Liver (tissue), 9 donors: ENCODE data around the gene GATA2. TPM values are rescaled to one million over a fixed set of nuclear protein-coding genes. Genes with fewer than 3 reads are reported as not detected.

Experiments used
- DNase-seq: peaks from one replicate; pipeline ENCODE4 v3.0.0-alpha.2; 2017; ENCODE audit warnings: low spot score
- H3K27ac ChIP-seq, 2 donors: one replicate each; pipeline ENCODE4 v1.7.0; 2013; ENCODE audit warnings: inconsistent platforms in 2 of 2, low read length in 2 of 2, control low read depth in 1 of 2, low read depth in 1 of 2, mild to moderate bottlenecking in 1 of 2
- H3K27me3 ChIP-seq, 4 donors: one replicate each; pipeline versions ENCODE4 v1.6.1 to v1.7.0; 2013; ENCODE audit warnings: low read length in 3 of 4, inconsistent platforms in 1 of 4, mild to moderate bottlenecking in 1 of 4, moderate library complexity in 1 of 4; ENCODE audit not compliant: control insufficient read depth in 4 of 4, insufficient read depth in 4 of 4
- H3K36me3 ChIP-seq, 4 donors: one replicate each; pipeline versions ENCODE4 v1.6.1 to v1.7.0; 2013; ENCODE audit warnings: low read length in 3 of 4, mild to moderate bottlenecking in 3 of 4, low read depth in 1 of 4, moderate library complexity in 1 of 4; ENCODE audit not compliant: control insufficient read depth in 4 of 4, insufficient read depth in 3 of 4
- H3K4me1 ChIP-seq, 4 donors: one replicate each; pipeline versions ENCODE4 v1.6.1 to v1.7.0; 2013; ENCODE audit warnings: low read length in 3 of 4, mild to moderate bottlenecking in 3 of 4, moderate library complexity in 1 of 4; ENCODE audit not compliant: control insufficient read depth in 4 of 4, insufficient read depth in 4 of 4
- H3K4me3 ChIP-seq, 3 donors: one replicate each; pipeline versions ENCODE4 v1.6.1 to v1.7.0; 2013; ENCODE audit warnings: low read length in 3 of 3, control low read depth in 1 of 3, low read depth in 1 of 3, mild to moderate bottlenecking in 1 of 3
- H3K9ac ChIP-seq, 2 donors: one replicate each; pipeline ENCODE4 v1.7.0; 2013; ENCODE audit warnings: low read length in 2 of 2, mild to moderate bottlenecking in 2 of 2, moderate library complexity in 2 of 2, control low read depth in 1 of 2, low read depth in 1 of 2
- H3K9me3 ChIP-seq, 4 donors: one replicate each; pipeline versions ENCODE4 v1.6.1 to v1.7.0; 2013; ENCODE audit warnings: low read length in 3 of 4; ENCODE audit not compliant: control insufficient read depth in 4 of 4
- ATF3 ChIP-seq: IDR thresholded peaks from 2 replicates; pipeline ENCODE4 v1.6.1; 2016; ENCODE audit warnings: antibody characterized with exemption
- EGR1 ChIP-seq, 2 donors: IDR thresholded peaks; 2 replicates each; pipeline ENCODE4 v1.6.1; 2016 to 2018; ENCODE audit warnings: antibody characterized with exemption in 2 of 2, low read depth in 2 of 2
- FOXA1 ChIP-seq: IDR thresholded peaks from 2 replicates; pipeline ENCODE4 v1.6.1; 2016; ENCODE audit warnings: antibody characterized with exemption
- GABPA ChIP-seq, 2 donors: IDR thresholded peaks in 1 of 2; conservative IDR thresholded peaks in 1 of 2; 2 replicates each; pipeline ENCODE4 v1.6.1; 2016; ENCODE audit warnings: antibody characterized with exemption in 2 of 2, mild to moderate bottlenecking in 1 of 2, moderate library complexity in 1 of 2
- JUND ChIP-seq, 2 donors: IDR thresholded peaks; 2 replicates each; pipeline ENCODE4 v1.6.1; 2016; ENCODE audit warnings: antibody characterized with exemption in 2 of 2
- MAX ChIP-seq: IDR thresholded peaks from 2 replicates; pipeline ENCODE4 v1.6.1; 2016; ENCODE audit warnings: antibody characterized with exemption
- RAD21 ChIP-seq, 2 donors: IDR thresholded peaks; 2 replicates each; pipeline ENCODE4 v1.6.1; 2016; ENCODE audit warnings: antibody characterized with exemption in 2 of 2, mild to moderate bottlenecking in 2 of 2
- REST ChIP-seq: IDR thresholded peaks from 2 replicates; pipeline ENCODE4 v1.6.1; 2016; ENCODE audit warnings: antibody characterized with exemption, mild to moderate bottlenecking
- SP1 ChIP-seq: IDR thresholded peaks from 2 replicates; pipeline ENCODE4 v1.6.1; 2018; ENCODE audit warnings: antibody characterized with exemption, mild to moderate bottlenecking
- TAF1 ChIP-seq: conservative IDR thresholded peaks from 2 replicates; pipeline ENCODE4 v1.6.1; 2016; ENCODE audit warnings: antibody characterized with exemption, mild to moderate bottlenecking
- YY1 ChIP-seq: IDR thresholded peaks from 2 replicates; pipeline ENCODE4 v1.6.1; 2016; ENCODE audit warnings: antibody characterized with exemption, mild to moderate bottlenecking
- WGBS: extraction: QIAGEN DNeasy Blood & Tissue Kit; methylation state at CpG from one replicate; pipeline ENCODE4 v1.1.7; 2013; 5-methylcytosine and 5-hydroxymethylcytosine counted together
- polyA plus RNA-seq, 2 donors: library from polyadenylated mRNA; stranded (reverse) in 1 of 2; unstranded in 1 of 2; fragments of 200-250 nt in 1 of 2; fragments of >200 nt in 1 of 2; fragmentation: Nextera tagmentation in 1 of 2; extraction: Ambion mirVana in 1 of 2; gene quantifications; one replicate each; pipeline versions ENCODE4 v1.2.1 to v1.2.3, GENCODE V29; 2013 to 2015
- total RNA-seq, 2 donors: library from RNA; depleted of rRNA; stranded (reverse); fragments of >200 nt; gene quantifications; one replicate each; pipeline ENCODE4 v1.2.3, GENCODE V29; 2014
- TF ChIP-seq, protein P1 (sequence below): fragments of 150-350 bp; IDR thresholded peaks from 2 replicates; pipeline ENCODE4 v1.5.1; 2017; ENCODE audit warnings: improper control_type of control experiment, low read depth, low read length; ENCODE audit not compliant: missing input control
- donor health status: healthy.
- donor health status: healthy.
- donor health status: healthy.
- donor health status: healthy.
- donor health status: healthy.

GATA2 gene
- total and polyA plus RNA-seq, 4 donors, result 0.25 to 2.8 (median 0.54) TPM

DNA sequence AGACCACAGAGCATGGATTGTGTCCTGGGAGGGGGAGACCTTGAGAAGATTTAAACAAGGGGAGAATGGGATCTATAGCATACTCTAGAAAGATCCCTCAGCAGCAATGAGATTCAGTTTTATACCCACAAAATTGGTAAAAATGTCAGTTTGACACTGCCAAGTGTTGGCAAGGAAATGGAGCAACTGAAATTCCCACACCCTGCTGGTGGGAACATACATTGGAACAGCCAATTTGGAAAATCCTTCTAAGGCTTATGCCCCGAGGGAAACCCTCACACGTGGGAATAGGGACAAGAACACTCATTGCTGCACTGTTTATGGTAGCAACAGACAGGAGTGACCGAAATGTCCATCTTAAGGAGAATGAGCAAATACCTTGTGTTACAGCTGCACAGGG is 21.3 kb downstream of the GATA2 start:
- no peak for TF ChIP-seq MAX
- no peak for TF ChIP-seq TAF1
- TF ChIP-seq GABPA (IDR thresholded peaks at IDR 0.05 in 1 of 2, conservative IDR thresholded peaks at IDR 0.05 in 1 of 2), result no peak
- TF ChIP-seq REST, result no peak
- Histone ChIP-seq H3K9ac (no peak overlapping the region), H3K27ac (no peak overlapping the region), H3K9me3 (peaks cover 0 to 3% (median 0%) of the 10 kb centered on the region in 4 donors), H3K4me3 (no peak overlapping the region), H3K27me3 (peaks cover 0 to 3% (median 0%) of the 10 kb centered on the region in 4 donors), H3K36me3 (no peaks in the 10 kb centered on the region), H3K4me1 (no peaks in the 10 kb centered on the region)
- no peak for DNase-seq
- 75% methylated on average over 3 of the region's 3 CpGs for WGBS

GRCh38 chr3:128471110-128471509 is 21.9 kb downstream of the GATA2 start:
- H3K4me1 ChIP-seq, result no peaks in the 10 kb centered on the region
- H3K4me3 ChIP-seq, result no peak overlapping the region
- H3K27ac ChIP-seq, result no peak overlapping the region
- H3K36me3 ChIP-seq, result no peaks in the 10 kb centered on the region
- DNase-seq, result no peak
- WGBS, result 81% methylated on average over 2 of the region's 2 CpGs
- peaks cover 0 to 3% (median 0%) of the 10 kb centered on the region in 4 donors for H3K9me3 ChIP-seq
- no peak overlapping the region for H3K9ac ChIP-seq
- H3K27me3 ChIP-seq, result peaks cover 0 to 3% (median 0%) of the 10 kb centered on the region in 4 donors
- TF ChIP-seq EGR1 (IDR thresholded peaks at IDR 0.05; ENCODE audit: low read depth in 2 of 2), result no peak
- TF ChIP-seq, protein P1, sequence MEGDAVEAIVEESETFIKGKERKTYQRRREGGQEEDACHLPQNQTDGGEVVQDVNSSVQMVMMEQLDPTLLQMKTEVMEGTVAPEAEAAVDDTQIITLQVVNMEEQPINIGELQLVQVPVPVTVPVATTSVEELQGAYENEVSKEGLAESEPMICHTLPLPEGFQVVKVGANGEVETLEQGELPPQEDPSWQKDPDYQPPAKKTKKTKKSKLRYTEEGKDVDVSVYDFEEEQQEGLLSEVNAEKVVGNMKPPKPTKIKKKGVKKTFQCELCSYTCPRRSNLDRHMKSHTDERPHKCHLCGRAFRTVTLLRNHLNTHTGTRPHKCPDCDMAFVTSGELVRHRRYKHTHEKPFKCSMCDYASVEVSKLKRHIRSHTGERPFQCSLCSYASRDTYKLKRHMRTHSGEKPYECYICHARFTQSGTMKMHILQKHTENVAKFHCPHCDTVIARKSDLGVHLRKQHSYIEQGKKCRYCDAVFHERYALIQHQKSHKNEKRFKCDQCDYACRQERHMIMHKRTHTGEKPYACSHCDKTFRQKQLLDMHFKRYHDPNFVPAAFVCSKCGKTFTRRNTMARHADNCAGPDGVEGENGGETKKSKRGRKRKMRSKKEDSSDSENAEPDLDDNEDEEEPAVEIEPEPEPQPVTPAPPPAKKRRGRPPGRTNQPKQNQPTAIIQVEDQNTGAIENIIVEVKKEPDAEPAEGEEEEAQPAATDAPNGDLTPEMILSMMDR, result no peak
- TF ChIP-seq MAX, result no peak
- TF ChIP-seq RAD21 (IDR thresholded peaks at IDR 0.05), result no peak
- no peak for TF ChIP-seq FOXA1
- no peak for TF ChIP-seq YY1
- TF ChIP-seq ATF3, result no peak
- TF ChIP-seq SP1, result no peak
- no peak for TF ChIP-seq JUND (IDR thresholded peaks at IDR 0.05)
